IMR-90 (cell line): ENCODE results near the gene KRI1. TPM values are rescaled to one million over a fixed set of nuclear protein-coding genes. Genes with fewer than 3 reads are reported as not detected.

Experiments
- microRNA-seq, 2 experiments: library from miRNA; stranded (forward) in 1 of 2; unstranded in 1 of 2; fragments of 10-50 nt in 1 of 2; fragments of <30 nt in 1 of 2; gene quantifications in 1 of 2; microRNA quantifications in 1 of 2; one replicate each; pipeline versions ENCODE3 to v1.1.0; 2013 to 2020; ENCODE audit not compliant: insufficient read depth in 1 of 2, insufficient read length in 1 of 2, unreplicated experiment in 1 of 2
- polyA plus RNA-seq, 3 experiments: library from polyadenylated mRNA; depleted of rRNA; stranded (reverse); fragments of >200 nt; gene quantifications; 2 replicates each; pipeline ENCODE4 v1.2.3, GENCODE V29; 2012; ENCODE audit warnings: low replicate concordance in 1 of 3
- small RNA-seq, 5 experiments: library from RNA; depleted of rRNA; stranded (forward); fragments of <200 nt; gene quantifications; one replicate each; pipeline ENCODE3, GENCODE V24; 2012
- total RNA-seq: library from RNA; depleted of rRNA; stranded (reverse); fragments of >200 nt; gene quantifications from 2 replicates; pipeline ENCODE4 v1.2.3, GENCODE V29; 2012; rRNA removed

KRI1 gene
- total and polyA plus RNA-seq, 2 of the 4 experiments (the other 2 are of a cell fraction) = 5.7 to 13.3 TPM

Small RNAs within 50 kb of the gene (microRNA-seq; reads per million reads assigned to microRNA genes)
- gene MIR1238 (ENCODE audit: insufficient read depth in 1 of 2, insufficient read length in 1 of 2, unreplicated experiment in 1 of 2) = 0 to 0.37 reads per million in 2 experiments
- gene RNU7-140P (ENCODE audit: insufficient read depth, insufficient read length) = not detected

Small RNAs within 50 kb of the gene (small RNA-seq; reads per million reads assigned to genes)
- gene MIR1238 (0 reads per million in 5 experiments), gene RNU7-140P (0 to 0.60 (median 0) reads per million in 5 experiments)

Other genes starting within 250 kb of the KRI1 start
- gene FDX2, start 250.0 kb downstream of the KRI1 start, total RNA-seq = 39.8 and 40.8 TPM in 2 replicates
- gene FDX2, start 250.0 kb downstream of the KRI1 start, polyA plus RNA-seq (2012; rRNA removed) = 72.0 and 82.3 TPM in 2 replicates
- 2.5 and 2.7 TPM in 2 replicates for gene RAVER1, start 232.5 kb downstream of the KRI1 start, total RNA-seq
- 15.1 and 18.1 TPM in 2 replicates for gene RAVER1, start 232.5 kb downstream of the KRI1 start, polyA plus RNA-seq (2012; rRNA removed)
- gene ICAM3, start 226.4 kb downstream of the KRI1 start, total RNA-seq = 6.6 and 7.8 TPM in 2 replicates
- 11.7 and 14.8 TPM in 2 replicates for gene ICAM3, start 226.4 kb downstream of the KRI1 start, polyA plus RNA-seq (2012; rRNA removed)
- 35.6 and 40.9 TPM in 2 replicates for gene TYK2, start 185.4 kb downstream of the KRI1 start, total RNA-seq
- gene TYK2, start 185.4 kb downstream of the KRI1 start, polyA plus RNA-seq (2012; rRNA removed) = 97.9 and 100 TPM in 2 replicates
- 209 and 248 TPM in 2 replicates for gene CDC37, start 162.5 kb downstream of the KRI1 start, total RNA-seq
- gene CDC37, start 162.5 kb downstream of the KRI1 start, polyA plus RNA-seq (2012; rRNA removed) = 629 and 650 TPM in 2 replicates
- gene PDE4A, start 145.5 kb downstream of the KRI1 start, total RNA-seq = 1.7 and 1.8 TPM in 2 replicates
- 5.9 and 7.0 TPM in 2 replicates for gene PDE4A, start 145.5 kb downstream of the KRI1 start, polyA plus RNA-seq (2012; rRNA removed)
- 68.0 and 81.6 TPM in 2 replicates for gene KEAP1, start 62.7 kb downstream of the KRI1 start, total RNA-seq
- gene KEAP1, start 62.7 kb downstream of the KRI1 start, polyA plus RNA-seq (2012; rRNA removed) = 63.4 and 64.2 TPM in 2 replicates
- gene S1PR5, start 48.6 kb downstream of the KRI1 start, total RNA-seq = 0.36 and 0.56 TPM in 2 replicates
- gene S1PR5, start 48.6 kb downstream of the KRI1 start, polyA plus RNA-seq (2012; rRNA removed) = 0.55 and 0.59 TPM in 2 replicates
- gene ATG4D, start 22.1 kb downstream of the KRI1 start, total RNA-seq = 8.2 and 9.2 TPM in 2 replicates
- 21.8 and 22.0 TPM in 2 replicates for gene ATG4D, start 22.1 kb downstream of the KRI1 start, polyA plus RNA-seq (2012; rRNA removed)
- 3.6 and 3.9 TPM in 2 replicates for gene CDKN2D, start 3.0 kb upstream of the KRI1 start, total RNA-seq
- gene CDKN2D, start 3.0 kb upstream of the KRI1 start, polyA plus RNA-seq (2012; rRNA removed) = 8.5 and 9.3 TPM in 2 replicates
- not detected in 2 replicates for gene AP1M2, start 21.3 kb upstream of the KRI1 start, total RNA-seq
- 0.17 and 0.37 TPM in 2 replicates for gene AP1M2, start 21.3 kb upstream of the KRI1 start, polyA plus RNA-seq (2012; rRNA removed)
- 25.8 and 28.5 TPM in 2 replicates for gene SLC44A2, start 59.5 kb upstream of the KRI1 start, total RNA-seq
- 62.1 and 62.9 TPM in 2 replicates for gene SLC44A2, start 59.5 kb upstream of the KRI1 start, polyA plus RNA-seq (2012; rRNA removed)
- gene ILF3, start 88.3 kb upstream of the KRI1 start, total RNA-seq = 95.3 and 120 TPM in 2 replicates
- gene ILF3, start 88.3 kb upstream of the KRI1 start, polyA plus RNA-seq (2012; rRNA removed) = 155 and 166 TPM in 2 replicates
- gene QTRT1, start 135.4 kb upstream of the KRI1 start, total RNA-seq = 18.6 and 19.9 TPM in 2 replicates
- 51.8 and 63.3 TPM in 2 replicates for gene QTRT1, start 135.4 kb upstream of the KRI1 start, polyA plus RNA-seq (2012; rRNA removed)
- 55.0 and 55.6 TPM in 2 replicates for gene DNM2, start 152.1 kb upstream of the KRI1 start, total RNA-seq
- 74.2 and 74.6 TPM in 2 replicates for gene DNM2, start 152.1 kb upstream of the KRI1 start, polyA plus RNA-seq (2012; rRNA removed)